Glutamatergic neuron (in vitro differentiated cells): ENCODE data around the gene ADGRF1. TPM values are rescaled to one million over a fixed set of nuclear protein-coding genes. Genes with fewer than 3 reads are reported as not detected.

Experiments
- DNase-seq: peaks from one replicate; pipeline ENCODE4 v3.0.0; 2022
- H3K27ac Mint-ChIP-seq: one replicate; pipeline ENCODE4 v1.8.0; 2020; ENCODE audit warnings: mild to moderate bottlenecking, mixed read lengths, inconsistent platforms; ENCODE audit not compliant: unreplicated experiment
- H3K27me3 Mint-ChIP-seq: one replicate; pipeline ENCODE4 v1.8.0; 2020; ENCODE audit warnings: mild to moderate bottlenecking, moderate library complexity, mixed read lengths, inconsistent platforms; ENCODE audit not compliant: unreplicated experiment
- H3K36me3 Mint-ChIP-seq: one replicate; pipeline ENCODE4 v1.8.0; 2020; ENCODE audit warnings: mild to moderate bottlenecking, mixed read lengths, inconsistent platforms; ENCODE audit not compliant: unreplicated experiment
- H3K4me1 Mint-ChIP-seq: one replicate; pipeline ENCODE4 v1.8.0; 2020; ENCODE audit warnings: mild to moderate bottlenecking, low read depth, mixed read lengths, inconsistent platforms; ENCODE audit not compliant: unreplicated experiment
- H3K4me3 Mint-ChIP-seq: one replicate; pipeline ENCODE4 v1.8.0; 2020; ENCODE audit warnings: mild to moderate bottlenecking, mixed read lengths, inconsistent platforms; ENCODE audit not compliant: unreplicated experiment
- H3K9me3 Mint-ChIP-seq: one replicate; pipeline ENCODE4 v1.8.0; 2020; ENCODE audit warnings: mild to moderate bottlenecking, moderate library complexity, mixed read lengths, inconsistent platforms; ENCODE audit not compliant: unreplicated experiment
- total RNA-seq: library from RNA; stranded (reverse); fragmentation: NEBNext Ultra II Directional; extraction: Animal tissue kit (Norgen Biotek cat#: 25700); gene quantifications from one replicate; pipeline ENCODE4 v1.2.1, GENCODE V29; 2021; ENCODE audit not compliant: unreplicated experiment
- TF ChIP-seq, protein P1 (sequence below): fragments of 200-600 bp; sonication (generic); IDR thresholded peaks from one replicate; pipeline ENCODE4 v1.5.0; 2021; ENCODE audit not compliant: partially characterized antibody, unreplicated experiment

The ADGRF1 gene
- total RNA-seq, 1 donor from 2014 or later: not detected

DNA sequence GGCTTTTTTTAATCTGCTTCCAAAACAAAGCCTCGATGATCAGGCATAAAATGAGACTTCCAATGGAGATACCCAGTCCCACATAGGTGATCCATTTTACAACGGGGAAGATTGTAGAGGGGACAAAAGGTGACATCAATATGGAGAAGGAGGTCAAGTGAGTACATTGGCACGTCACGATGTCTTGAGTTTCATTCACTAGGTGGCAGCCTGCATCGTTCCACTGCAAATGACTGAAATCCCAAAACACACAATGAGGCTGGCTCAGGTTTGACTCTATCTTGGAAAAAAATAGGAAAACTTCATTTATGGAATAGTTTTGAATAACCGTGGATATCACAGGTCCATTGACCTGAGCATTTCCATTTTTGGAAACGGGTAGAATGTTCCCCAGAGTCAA, 32.5 kb downstream of the ADGRF1 start:
- Mint-ChIP-seq H3K27me3 (no peaks in the 10 kb centered on the region), H3K4me3 (no peak overlapping the region), H3K27ac (no peak overlapping the region), H3K4me1 (no peaks in the 10 kb centered on the region), H3K9me3 (peaks cover 2% of the 10 kb centered on the region), H3K36me3 (peaks cover 4% of the 10 kb centered on the region)
- DNase-seq: no peak
- TF ChIP-seq, protein P1, sequence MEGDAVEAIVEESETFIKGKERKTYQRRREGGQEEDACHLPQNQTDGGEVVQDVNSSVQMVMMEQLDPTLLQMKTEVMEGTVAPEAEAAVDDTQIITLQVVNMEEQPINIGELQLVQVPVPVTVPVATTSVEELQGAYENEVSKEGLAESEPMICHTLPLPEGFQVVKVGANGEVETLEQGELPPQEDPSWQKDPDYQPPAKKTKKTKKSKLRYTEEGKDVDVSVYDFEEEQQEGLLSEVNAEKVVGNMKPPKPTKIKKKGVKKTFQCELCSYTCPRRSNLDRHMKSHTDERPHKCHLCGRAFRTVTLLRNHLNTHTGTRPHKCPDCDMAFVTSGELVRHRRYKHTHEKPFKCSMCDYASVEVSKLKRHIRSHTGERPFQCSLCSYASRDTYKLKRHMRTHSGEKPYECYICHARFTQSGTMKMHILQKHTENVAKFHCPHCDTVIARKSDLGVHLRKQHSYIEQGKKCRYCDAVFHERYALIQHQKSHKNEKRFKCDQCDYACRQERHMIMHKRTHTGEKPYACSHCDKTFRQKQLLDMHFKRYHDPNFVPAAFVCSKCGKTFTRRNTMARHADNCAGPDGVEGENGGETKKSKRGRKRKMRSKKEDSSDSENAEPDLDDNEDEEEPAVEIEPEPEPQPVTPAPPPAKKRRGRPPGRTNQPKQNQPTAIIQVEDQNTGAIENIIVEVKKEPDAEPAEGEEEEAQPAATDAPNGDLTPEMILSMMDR: no peak

DNA sequence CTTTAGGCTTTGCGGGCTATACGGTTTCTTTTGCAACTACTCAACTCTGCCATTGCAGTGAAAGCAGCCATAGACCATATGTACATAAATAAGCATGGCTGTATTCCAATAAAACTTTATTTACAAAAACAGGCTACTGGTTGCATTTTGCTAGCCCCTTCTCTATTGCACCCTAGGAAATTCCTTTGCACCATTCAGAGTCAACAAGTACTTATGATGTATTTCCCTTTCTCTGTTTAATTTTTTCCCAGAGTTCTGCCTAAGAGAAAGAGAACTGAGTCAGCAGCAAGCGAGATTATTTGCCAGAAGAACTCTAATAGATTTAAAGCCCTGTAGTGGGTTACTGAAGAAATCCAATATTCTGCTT, 33.8 kb downstream of the ADGRF1 start:
- peaks cover 2% of the 10 kb centered on the region for H3K9me3 Mint-ChIP-seq
- H3K4me3 Mint-ChIP-seq: no peak overlapping the region
- TF ChIP-seq, protein P1: no peak
- DNase-seq: no peak
- no peaks in the 10 kb centered on the region for H3K4me1 Mint-ChIP-seq
- H3K36me3 Mint-ChIP-seq: peaks cover 4% of the 10 kb centered on the region
- no peak overlapping the region for H3K27ac Mint-ChIP-seq
- H3K27me3 Mint-ChIP-seq: peaks cover 2% of the 10 kb centered on the region

DNA sequence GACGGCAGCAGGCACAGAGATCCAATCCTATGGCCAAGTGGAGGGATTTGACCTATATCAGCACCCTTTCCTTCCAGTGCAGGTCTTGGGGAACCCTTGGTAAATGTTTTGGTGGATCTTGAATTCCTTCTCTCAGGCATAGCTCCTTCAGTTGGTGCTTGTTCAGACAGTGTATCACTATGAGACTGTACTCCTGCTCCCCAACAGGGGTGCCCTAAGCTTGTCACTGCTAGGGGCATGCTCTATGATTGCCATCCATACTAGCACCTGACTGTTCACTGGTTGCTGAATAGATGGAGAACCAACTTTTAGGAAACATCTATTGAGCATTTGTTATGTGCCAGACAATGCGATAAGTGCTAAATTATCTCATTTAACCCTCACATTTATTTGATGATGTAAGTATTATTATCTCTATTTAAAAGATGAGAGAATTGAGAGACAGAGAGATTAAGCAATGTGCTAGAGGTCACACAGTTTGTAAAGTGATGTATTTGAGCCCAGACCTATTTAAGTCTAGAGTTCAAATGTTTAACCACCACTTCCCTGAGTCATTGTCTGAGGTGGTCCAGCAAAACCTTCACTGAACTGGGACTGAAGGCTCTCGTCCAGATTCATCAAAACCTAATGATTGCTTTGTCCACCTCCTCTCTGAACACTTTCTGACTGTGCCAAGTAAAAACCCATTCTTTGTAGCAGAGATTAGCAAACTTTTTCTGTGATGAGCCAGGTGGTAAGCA, 34.3 kb downstream of the ADGRF1 start:
- TF ChIP-seq, protein P1: no peak
- DNase-seq: no peak
- Mint-ChIP-seq H3K9me3 (peaks cover 2% of the 10 kb centered on the region), H3K36me3 (peaks cover 4% of the 10 kb centered on the region), H3K4me3 (no peak overlapping the region), H3K27me3 (peaks cover 2% of the 10 kb centered on the region), H3K27ac (no peak overlapping the region), H3K4me1 (no peaks in the 10 kb centered on the region)

DNA sequence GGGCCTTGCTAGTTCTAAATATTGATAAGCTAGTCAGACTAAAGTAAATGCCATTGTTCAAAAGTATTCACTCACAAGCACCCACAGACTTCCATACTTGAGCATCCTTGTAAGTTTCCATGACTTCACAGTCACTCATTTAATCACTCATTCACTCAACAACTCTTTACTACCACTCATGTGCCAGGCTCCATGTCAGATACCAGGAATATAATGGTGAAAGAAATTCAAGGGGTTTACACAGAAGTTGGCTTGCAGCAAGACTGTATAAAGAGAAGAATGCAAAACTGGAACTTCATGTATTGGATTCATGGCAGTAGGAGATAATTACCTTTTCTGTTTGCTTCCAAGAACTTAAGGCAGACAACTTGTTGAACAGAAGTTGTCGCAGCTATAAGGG, 36.6 kb downstream of the ADGRF1 start:
- no peak overlapping the region for H3K27ac Mint-ChIP-seq
- peaks cover 2% of the 10 kb centered on the region for H3K27me3 Mint-ChIP-seq
- TF ChIP-seq, protein P1: no peak
- DNase-seq: no peak
- peaks cover 2% of the 10 kb centered on the region for H3K9me3 Mint-ChIP-seq
- H3K4me1 Mint-ChIP-seq: no peaks in the 10 kb centered on the region
- H3K4me3 Mint-ChIP-seq: no peak overlapping the region
- peaks cover 4% of the 10 kb centered on the region for H3K36me3 Mint-ChIP-seq

DNA sequence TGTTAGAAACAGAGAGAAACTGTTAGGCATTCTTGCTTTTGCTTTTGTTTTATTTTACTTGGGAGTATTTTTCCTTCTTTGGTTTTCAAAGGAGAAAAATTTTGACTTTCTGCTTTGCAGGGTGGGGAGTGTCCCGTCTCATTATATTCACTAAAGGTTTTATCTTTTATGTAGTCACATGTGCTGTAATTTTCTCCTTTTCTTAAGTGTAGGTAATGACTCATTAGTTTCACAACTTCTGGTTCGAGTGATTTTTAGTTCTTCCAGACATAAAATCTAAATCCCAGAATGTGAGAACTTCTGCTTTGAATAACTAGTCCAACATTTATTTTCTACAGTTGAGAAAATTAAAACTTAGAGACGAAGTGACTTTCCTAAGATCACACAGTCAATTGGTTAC, 37.7 kb downstream of the ADGRF1 start:
- TF ChIP-seq, protein P1: no peak
- Mint-ChIP-seq H3K4me1 (no peaks in the 10 kb centered on the region), H3K36me3 (peaks cover 4% of the 10 kb centered on the region), H3K9me3 (peaks cover 2% of the 10 kb centered on the region), H3K4me3 (no peak overlapping the region), H3K27me3 (peaks cover 2% of the 10 kb centered on the region), H3K27ac (no peak overlapping the region)
- DNase-seq: no peak
